Activated naive CD8-positive, alpha-beta T cell treated with anti-CD3 and anti-CD28 coated beads, Interleukin-2, amount 50 U/mL, for 24 hours (primary cell): ENCODE results near the gene SAE1.
A peak's percentile ranks its signal among the peaks of the same experiment; 100 is the strongest.
"Not testable (repeated sequence)": the region's sequence is repeated elsewhere in the genome, so short reads cannot be mapped to it uniquely, and the experiment has no call there.

Experiments used
- ATAC-seq: fragments of 150-1000 bp; cut with Tn5 transposase; one replicate; pipeline ENCODE4 v1.10.0; 2021
- DNase-seq: peaks from one replicate; pipeline ENCODE4 v3.0.0; 2021
- H3K27ac Mint-ChIP-seq: one replicate; pipeline ENCODE4 v1.8.0; 2021; ENCODE audit warnings: mild to moderate bottlenecking, mixed read lengths
- H3K27me3 Mint-ChIP-seq: one replicate; pipeline ENCODE4 v1.8.0; 2021; ENCODE audit warnings: mixed read lengths
- H3K36me3 Mint-ChIP-seq: one replicate; pipeline ENCODE4 v1.8.0; 2021; ENCODE audit warnings: low read depth, mixed read lengths
- H3K4me1 Mint-ChIP-seq: one replicate; pipeline ENCODE4 v1.8.0; 2021; ENCODE audit warnings: mixed read lengths
- H3K4me3 Mint-ChIP-seq: one replicate; pipeline ENCODE4 v1.8.0; 2021; ENCODE audit warnings: mild to moderate bottlenecking, moderate library complexity, mixed read lengths
- H3K9me3 Mint-ChIP-seq: one replicate; pipeline ENCODE4 v1.8.0; 2021; ENCODE audit warnings: mixed read lengths

SAE1 gene

DNA sequence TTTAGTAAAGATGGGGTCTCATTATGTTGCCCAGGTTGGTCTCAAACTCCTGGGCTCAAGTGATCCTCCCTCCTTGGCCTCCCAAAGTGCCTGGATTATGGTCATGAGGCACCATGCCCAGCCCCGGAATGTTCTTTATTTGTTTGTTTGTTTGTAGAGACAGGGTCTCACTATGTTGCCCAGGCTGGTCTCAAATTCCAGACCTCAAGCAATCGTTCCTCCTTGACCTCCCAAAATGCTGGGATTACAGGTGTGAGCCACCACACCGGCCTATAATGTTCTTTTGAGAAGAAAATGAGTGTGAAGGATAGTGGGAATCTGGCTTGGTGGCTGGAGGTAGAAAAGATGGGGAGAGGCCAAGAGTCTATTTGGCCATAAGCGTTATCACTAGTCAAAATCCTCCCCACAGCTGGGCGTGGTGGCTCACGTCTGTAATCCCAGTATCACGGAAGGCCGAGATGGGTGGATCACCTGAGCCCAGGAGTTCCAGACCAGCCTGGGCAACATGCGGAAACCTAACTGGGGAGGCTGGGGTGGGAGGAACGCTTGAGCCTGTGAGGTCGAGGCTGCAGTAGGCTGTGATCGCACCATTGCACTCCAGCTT lies 105.5 kb downstream of the SAE1 start:
- Mint-ChIP-seq H3K4me1 (peaks cover 36% of the 10 kb centered on the region), H3K4me3 (no peak overlapping the region), H3K36me3 (no peaks in the 10 kb centered on the region), H3K27me3 (peaks cover 5% of the 10 kb centered on the region), H3K9me3 (no peaks in the 10 kb centered on the region), H3K27ac (no peak overlapping the region)
- no peak for DNase-seq
- ATAC-seq: no peak

DNA sequence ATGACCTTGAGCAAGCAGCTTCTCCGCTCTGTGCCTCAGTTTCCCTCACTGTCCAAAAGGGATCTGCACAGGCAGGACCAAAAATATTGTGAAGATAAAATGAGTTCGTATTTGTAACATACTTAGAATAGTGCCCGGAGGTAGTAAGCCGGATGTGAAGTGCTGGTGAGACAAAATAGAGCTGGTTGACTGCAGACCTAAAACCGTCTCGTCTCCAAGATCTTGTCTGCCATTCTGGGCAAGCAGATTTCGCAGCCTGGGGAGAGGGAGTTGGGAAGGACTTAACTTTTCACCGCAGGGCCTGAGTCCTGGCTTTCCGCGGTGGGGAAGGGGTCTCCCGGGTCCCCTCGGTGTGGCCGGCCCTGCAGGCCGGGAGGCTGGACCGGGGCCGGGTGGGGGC lies 108.5 kb downstream of the SAE1 start:
- no peak for DNase-seq

DNA sequence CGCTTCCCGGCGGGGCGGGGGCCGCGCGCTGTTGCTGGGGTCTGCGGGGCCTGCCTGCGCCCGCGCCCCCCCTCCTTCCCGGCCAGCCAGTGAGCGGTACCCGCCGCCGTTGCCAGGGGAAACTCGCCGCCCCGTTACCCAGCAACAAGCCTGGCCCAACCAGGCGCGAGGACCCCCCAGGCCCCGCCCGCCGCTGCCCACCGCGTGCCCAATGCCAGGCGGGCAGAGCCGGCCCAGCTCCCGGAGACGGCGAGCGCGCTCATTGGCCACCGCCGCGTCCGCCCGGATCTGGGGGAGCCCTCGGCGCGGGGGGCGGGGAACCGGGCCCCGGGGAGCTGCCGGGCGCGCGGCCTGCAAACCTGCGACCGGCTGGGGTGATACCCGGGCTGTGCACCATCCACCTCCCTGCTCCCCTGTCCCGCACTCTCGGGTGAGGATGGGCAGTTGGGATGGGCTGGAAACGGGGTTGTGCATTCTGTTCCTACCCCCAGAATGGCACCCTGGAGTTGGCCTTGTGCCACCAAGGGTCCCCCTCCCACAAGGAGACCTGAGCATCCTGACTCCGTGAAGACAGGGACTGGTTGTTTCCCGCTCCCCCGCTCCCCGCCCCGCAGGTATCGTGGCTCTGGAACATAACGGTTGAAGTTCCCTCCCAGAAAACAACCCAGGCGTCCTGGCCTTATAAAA lies 109.1 kb downstream of the SAE1 start:
- no peak overlapping the region for H3K4me3 Mint-ChIP-seq
- peaks cover 5% of the 10 kb centered on the region for H3K27me3 Mint-ChIP-seq
- no peaks in the 10 kb centered on the region for H3K36me3 Mint-ChIP-seq
- H3K4me1 Mint-ChIP-seq: peaks cover 31% of the 10 kb centered on the region
- no peak overlapping the region for H3K27ac Mint-ChIP-seq
- no peaks in the 10 kb centered on the region for H3K9me3 Mint-ChIP-seq
- DNase-seq (peak; percentile 58), ATAC-seq (no peak)

More for the DNA sequence above, 108.5 kb downstream of the SAE1 start:
- no peaks in the 10 kb centered on the region for H3K9me3 Mint-ChIP-seq
- H3K36me3 Mint-ChIP-seq: no peaks in the 10 kb centered on the region
- H3K27ac Mint-ChIP-seq: no peak overlapping the region
- peaks cover 25% of the 10 kb centered on the region for H3K4me1 Mint-ChIP-seq
- ATAC-seq: no peak
- peaks cover 5% of the 10 kb centered on the region for H3K27me3 Mint-ChIP-seq
- peak overlapping the region; percentile 62 for H3K4me3 Mint-ChIP-seq

GRCh38 chr19:47240556-47240955 lies 109.9 kb downstream of the SAE1 start:
- H3K4me1 Mint-ChIP-seq: peaks cover 37% of the 10 kb centered on the region
- DNase-seq: no peak
- no peaks in the 10 kb centered on the region for H3K9me3 Mint-ChIP-seq
- no peaks in the 10 kb centered on the region for H3K36me3 Mint-ChIP-seq
- no peak overlapping the region for H3K27ac Mint-ChIP-seq
- ATAC-seq: no peak
- peaks cover 5% of the 10 kb centered on the region for H3K27me3 Mint-ChIP-seq
- no peak overlapping the region for H3K4me3 Mint-ChIP-seq

GRCh38 chr19:47240996-47241918 lies 110.6 kb downstream of the SAE1 start:
- Mint-ChIP-seq H3K9me3 (no peaks in the 10 kb centered on the region), H3K27me3 (peaks cover 3% of the 10 kb centered on the region), H3K36me3 (no peaks in the 10 kb centered on the region), H3K4me3 (no peak overlapping the region), H3K4me1 (peaks cover 37% of the 10 kb centered on the region), H3K27ac (no peak overlapping the region)
- ATAC-seq (peak; percentile 26), DNase-seq (peak; percentile 86)

DNA sequence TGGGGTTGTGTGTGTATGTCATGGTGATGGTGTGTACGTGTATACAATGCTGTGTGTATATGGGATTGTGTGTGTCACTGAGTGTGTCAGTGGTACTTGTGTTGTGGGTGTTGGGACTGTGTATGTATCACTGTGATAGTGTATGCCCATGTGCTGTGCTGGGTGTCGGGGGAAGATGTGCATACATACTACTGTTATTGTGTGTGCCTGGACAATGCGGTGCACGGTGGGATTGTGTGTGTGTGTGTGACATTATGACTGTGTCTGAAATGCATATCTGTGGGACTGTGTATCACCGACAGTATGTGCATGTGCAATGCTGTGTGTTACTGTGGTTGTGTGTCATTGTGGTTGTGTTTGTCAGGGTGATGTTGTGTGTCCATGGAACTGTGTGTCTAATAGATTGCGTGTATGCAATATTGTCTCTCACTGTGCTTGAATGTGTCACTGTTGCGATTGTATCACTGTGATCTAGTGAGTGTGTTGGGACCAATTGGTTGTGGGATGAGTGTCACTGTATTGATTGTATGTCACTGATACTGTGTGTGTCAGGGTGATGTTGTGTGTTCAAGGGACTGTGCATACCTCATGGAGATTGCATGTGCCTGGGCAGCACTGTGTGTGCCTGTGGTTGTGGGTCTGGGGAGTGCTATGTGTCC lies 111.4 kb downstream of the SAE1 start:
- Mint-ChIP-seq H3K9me3 (no peaks in the 10 kb centered on the region), H3K36me3 (no peaks in the 10 kb centered on the region), H3K4me3 (no peak overlapping the region), H3K27me3 (peaks cover 3% of the 10 kb centered on the region), H3K27ac (no peak overlapping the region), H3K4me1 (peaks cover 37% of the 10 kb centered on the region)
- no peak for ATAC-seq
- no peak for DNase-seq

GRCh38 chr19:47243364-47243775 lies 112.7 kb downstream of the SAE1 start:
- peaks cover 3% of the 10 kb centered on the region for H3K27me3 Mint-ChIP-seq
- no peaks in the 10 kb centered on the region for H3K36me3 Mint-ChIP-seq
- DNase-seq (no peak), ATAC-seq (no peak)
- no peak overlapping the region for H3K4me3 Mint-ChIP-seq
- no peaks in the 10 kb centered on the region for H3K9me3 Mint-ChIP-seq
- H3K27ac Mint-ChIP-seq: peak overlapping the region; percentile 93
- H3K4me1 Mint-ChIP-seq: peaks cover 39% of the 10 kb centered on the region

GRCh38 chr19:47243776-47244547 lies 113.3 kb downstream of the SAE1 start:
- Mint-ChIP-seq H3K27me3 (peaks cover 3% of the 10 kb centered on the region), H3K36me3 (no peaks in the 10 kb centered on the region), H3K27ac (peak overlapping the region; percentile 93), H3K4me1 (peaks cover 36% of the 10 kb centered on the region), H3K4me3 (no peak overlapping the region), H3K9me3 (no peaks in the 10 kb centered on the region)
- DNase-seq (peak; percentile 93), ATAC-seq (peak; percentile 89)

DNA sequence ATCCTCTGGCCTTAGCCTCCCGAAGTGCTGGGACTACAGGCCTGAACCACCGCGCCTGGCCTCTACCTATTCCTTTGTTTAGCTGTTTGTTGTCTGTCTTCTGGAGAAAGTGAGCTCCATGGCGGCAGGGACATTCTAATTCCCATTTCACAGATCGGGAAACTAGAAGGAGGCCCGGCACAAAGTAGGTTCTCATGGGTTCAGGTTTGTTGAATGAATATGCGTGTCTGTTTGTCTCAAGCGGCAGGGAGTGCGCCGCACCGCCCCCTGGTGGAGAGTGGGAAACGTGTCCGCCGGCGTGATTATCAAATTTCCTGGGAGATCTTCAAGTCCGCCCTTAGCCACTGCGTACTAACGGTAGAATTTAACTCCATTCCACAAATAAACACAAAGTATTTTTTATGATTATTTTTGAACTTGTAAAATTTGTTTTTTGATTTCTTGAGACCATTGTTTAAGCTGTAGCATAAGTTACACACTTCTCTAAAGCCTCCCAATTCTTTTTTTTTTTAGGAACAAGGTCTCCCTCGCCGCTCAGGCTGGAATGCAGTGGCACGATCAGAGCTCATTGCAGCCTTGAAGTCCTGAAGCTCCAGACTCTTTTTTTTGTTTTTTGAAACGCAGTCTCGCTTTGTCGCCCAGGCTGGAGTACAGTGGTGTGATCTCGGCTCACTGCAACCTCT lies 116.8 kb downstream of the SAE1 start:
- Mint-ChIP-seq H3K36me3 (no peaks in the 10 kb centered on the region), H3K9me3 (no peaks in the 10 kb centered on the region), H3K27ac (no peak overlapping the region), H3K27me3 (no peaks in the 10 kb centered on the region), H3K4me1 (peaks cover 22% of the 10 kb centered on the region), H3K4me3 (peak overlapping the region; percentile 6)
- no peak for ATAC-seq
- peak; percentile 85 for DNase-seq

DNA sequence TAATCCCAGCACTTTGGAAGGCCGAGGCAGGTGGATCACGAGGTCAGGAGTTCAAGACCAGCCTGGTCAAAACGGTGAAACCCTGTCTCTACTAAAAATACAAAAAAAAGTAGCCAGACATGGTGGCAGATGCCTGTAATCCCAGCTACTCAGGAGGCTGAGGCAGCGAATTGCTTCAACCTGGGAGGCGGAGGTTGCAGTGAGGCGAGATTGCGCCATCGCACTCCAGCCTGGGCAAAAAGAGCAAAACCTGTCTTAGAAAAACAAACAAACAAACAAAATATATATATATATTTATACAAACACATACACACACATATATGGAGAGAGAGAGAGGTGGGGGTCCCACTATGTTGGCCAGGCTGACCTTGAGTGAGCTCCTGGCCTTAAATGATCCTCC lies 122.4 kb downstream of the SAE1 start:
- ATAC-seq, DNase-seq, H3K36me3 Mint-ChIP-seq, H3K27me3 Mint-ChIP-seq, H3K4me3 Mint-ChIP-seq, H3K9me3 Mint-ChIP-seq, H3K27ac Mint-ChIP-seq: not testable (repeated sequence)
- peaks cover 16% of the 10 kb centered on the region for H3K4me1 Mint-ChIP-seq

DNA sequence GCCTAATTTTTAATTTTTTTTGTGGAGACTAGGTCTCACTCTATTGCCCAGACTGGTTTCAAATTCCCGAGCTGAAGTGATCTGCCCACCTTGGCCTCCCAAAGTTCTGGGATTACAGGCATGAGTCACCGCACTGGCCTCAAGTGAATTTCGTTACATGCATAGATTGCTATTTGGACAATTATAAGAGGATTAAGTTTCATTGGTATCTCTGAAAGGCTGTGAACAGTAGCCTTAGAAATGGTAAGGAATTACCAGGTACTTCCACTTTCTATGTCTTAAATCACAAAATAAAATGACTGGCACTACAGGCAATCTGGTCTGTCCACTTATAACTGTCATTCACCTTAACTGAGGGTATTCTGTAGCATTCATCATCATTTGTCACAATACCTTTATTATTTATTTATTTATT lies 122.8 kb downstream of the SAE1 start:
- H3K36me3 Mint-ChIP-seq: no peaks in the 10 kb centered on the region
- no peaks in the 10 kb centered on the region for H3K27me3 Mint-ChIP-seq
- no peak for ATAC-seq
- no peak overlapping the region for H3K4me3 Mint-ChIP-seq
- H3K9me3 Mint-ChIP-seq: no peaks in the 10 kb centered on the region
- DNase-seq: no peak
- H3K27ac Mint-ChIP-seq: no peak overlapping the region
- peaks cover 18% of the 10 kb centered on the region for H3K4me1 Mint-ChIP-seq

DNA sequence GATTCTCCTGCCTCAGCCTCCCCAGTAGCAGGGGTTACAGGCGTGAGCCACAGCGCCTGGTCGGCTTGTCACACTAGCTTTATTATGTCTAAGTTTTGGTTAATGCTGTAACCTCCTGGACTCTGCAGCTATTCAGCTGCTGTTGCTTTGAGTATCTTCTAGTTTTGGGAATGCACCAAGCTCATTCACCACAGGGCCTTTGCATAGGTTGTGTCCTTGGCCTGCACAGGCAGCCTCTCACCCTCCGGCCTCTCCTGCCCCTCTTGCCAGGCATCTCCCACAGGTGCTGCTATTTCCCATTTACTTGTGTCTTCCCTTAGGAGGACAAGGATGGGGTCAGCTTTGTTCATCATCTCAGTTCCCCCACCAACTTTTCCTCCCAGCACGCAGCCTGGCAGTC lies 123.3 kb downstream of the SAE1 start:
- Mint-ChIP-seq H3K4me3 (no peak overlapping the region), H3K4me1 (peaks cover 21% of the 10 kb centered on the region), H3K36me3 (peaks cover 1% of the 10 kb centered on the region), H3K27ac (no peak overlapping the region), H3K27me3 (no peaks in the 10 kb centered on the region), H3K9me3 (no peaks in the 10 kb centered on the region)
- no peak for DNase-seq
- ATAC-seq: no peak

- Mint-ChIP-seq H3K27ac (peak within 1 kb of the TSS; percentile 92), H3K9me3 (no peaks in the 10 kb centered on the region), H3K4me3 (peak within 1 kb of the TSS; percentile 90), H3K27me3 (no peaks in the 10 kb centered on the region), H3K36me3 (peaks cover 17% of the 10 kb centered on the region), H3K4me1 (peaks cover 29% of the 10 kb centered on the region)
- peak; percentile 74 for ATAC-seq
- DNase-seq: peak; percentile 97
Observed at GRCh38 chr19:47255879-47256692, 125.5 kb downstream of the SAE1 start, which contains the start of gene CCDC9. TSS of gene CCDC9 (plus strand) at chr19:47256525. CDS start at chr19:47258401, 1,876 bp downstream.
